KMS-11 (cell line): Measurements from ENCODE around the gene PPIA.

Experiments used
- H2AFZ ChIP-seq: fragments of 200-600 bp; sonication (generic); 2 replicates; pipeline ENCODE4 v1.6.1; 2016; ENCODE audit warnings: antibody characterized with exemption, mixed run types, low read depth
- H3K27ac ChIP-seq: fragments of 200-600 bp; sonication (generic); 2 replicates; pipeline ENCODE4 v1.6.1; 2016; ENCODE audit warnings: mild to moderate bottlenecking, mixed run types
- H3K27me3 ChIP-seq: fragments of 200-600 bp; sonication (generic); 2 replicates; pipeline ENCODE4 v1.6.1; 2017; ENCODE audit warnings: mild to moderate bottlenecking, low read depth, mixed run types, moderate library complexity; ENCODE audit not compliant: insufficient read depth
- H3K36me3 ChIP-seq: fragments of 200-600 bp; sonication (generic); 2 replicates; pipeline ENCODE4 v1.6.1; 2017; ENCODE audit warnings: mild to moderate bottlenecking, mixed run types; ENCODE audit not compliant: insufficient read depth
- H3K4me1 ChIP-seq: fragments of 200-600 bp; sonication (generic); 2 replicates; pipeline ENCODE4 v1.6.1; 2016; ENCODE audit warnings: mild to moderate bottlenecking, low read depth, mixed run types; ENCODE audit not compliant: poor library complexity, severe bottlenecking
- H3K4me2 ChIP-seq: fragments of 200-600 bp; sonication (generic); 2 replicates; pipeline ENCODE4 v1.7.0; 2016; ENCODE audit warnings: mild to moderate bottlenecking, mixed run types
- H3K4me3 ChIP-seq: fragments of 200-600 bp; sonication (generic); IDR thresholded peaks from 2 replicates; pipeline ENCODE4 v1.6.1; 2017; ENCODE audit warnings: low read depth, low read length, mixed read lengths; ENCODE audit not compliant: insufficient read depth
- H3K79me2 ChIP-seq: fragments of 200-600 bp; sonication (generic); 2 replicates; pipeline ENCODE4 v1.6.1; 2016; ENCODE audit warnings: low read depth, mixed run types; ENCODE audit not compliant: insufficient read depth
- H3K9ac ChIP-seq: fragments of 200-600 bp; sonication (generic); 2 replicates; pipeline ENCODE4 v1.6.1; 2016; ENCODE audit warnings: mild to moderate bottlenecking, mixed run types
- H4K20me1 ChIP-seq: fragments of 200-600 bp; sonication (generic); 2 replicates; pipeline ENCODE4 v1.6.1; 2016; ENCODE audit warnings: mild to moderate bottlenecking, mixed run types; ENCODE audit not compliant: insufficient read depth
- TF ChIP-seq, protein P1 (sequence below): fragments of 200-600 bp; sonication (generic); conservative IDR thresholded peaks from 2 replicates; pipeline ENCODE4 v1.6.1; 2017; ENCODE audit warnings: low read depth, mild to moderate bottlenecking, antibody characterized with exemption, low read length, moderate library complexity, mixed read lengths

PPIA gene

DNA sequence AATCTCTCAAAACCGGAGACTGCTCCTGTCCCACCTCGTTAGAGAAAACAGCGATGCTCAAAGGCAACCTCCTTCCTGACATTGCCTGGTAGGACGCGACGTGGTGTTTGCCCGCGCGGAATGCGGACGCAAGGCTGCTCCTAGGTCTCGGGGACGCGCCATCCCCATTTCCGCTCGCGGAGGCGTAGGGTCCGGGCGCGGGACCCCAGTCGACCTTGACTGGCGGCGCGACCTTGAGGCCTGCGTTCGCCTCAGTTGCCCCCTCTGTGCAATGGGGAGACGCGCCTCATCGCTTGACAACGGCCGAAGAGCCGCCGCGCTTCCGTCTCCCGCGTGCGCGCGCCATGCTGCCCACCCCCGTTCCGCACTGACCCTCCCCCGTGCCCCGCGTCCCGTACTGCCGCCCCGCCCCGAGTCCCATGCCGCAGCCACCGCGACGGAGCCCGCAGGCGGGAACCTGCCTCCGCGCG lies 412 bp upstream of the PPIA start:
- no peaks in the 10 kb centered on the region for H3K27me3 ChIP-seq

DNA sequence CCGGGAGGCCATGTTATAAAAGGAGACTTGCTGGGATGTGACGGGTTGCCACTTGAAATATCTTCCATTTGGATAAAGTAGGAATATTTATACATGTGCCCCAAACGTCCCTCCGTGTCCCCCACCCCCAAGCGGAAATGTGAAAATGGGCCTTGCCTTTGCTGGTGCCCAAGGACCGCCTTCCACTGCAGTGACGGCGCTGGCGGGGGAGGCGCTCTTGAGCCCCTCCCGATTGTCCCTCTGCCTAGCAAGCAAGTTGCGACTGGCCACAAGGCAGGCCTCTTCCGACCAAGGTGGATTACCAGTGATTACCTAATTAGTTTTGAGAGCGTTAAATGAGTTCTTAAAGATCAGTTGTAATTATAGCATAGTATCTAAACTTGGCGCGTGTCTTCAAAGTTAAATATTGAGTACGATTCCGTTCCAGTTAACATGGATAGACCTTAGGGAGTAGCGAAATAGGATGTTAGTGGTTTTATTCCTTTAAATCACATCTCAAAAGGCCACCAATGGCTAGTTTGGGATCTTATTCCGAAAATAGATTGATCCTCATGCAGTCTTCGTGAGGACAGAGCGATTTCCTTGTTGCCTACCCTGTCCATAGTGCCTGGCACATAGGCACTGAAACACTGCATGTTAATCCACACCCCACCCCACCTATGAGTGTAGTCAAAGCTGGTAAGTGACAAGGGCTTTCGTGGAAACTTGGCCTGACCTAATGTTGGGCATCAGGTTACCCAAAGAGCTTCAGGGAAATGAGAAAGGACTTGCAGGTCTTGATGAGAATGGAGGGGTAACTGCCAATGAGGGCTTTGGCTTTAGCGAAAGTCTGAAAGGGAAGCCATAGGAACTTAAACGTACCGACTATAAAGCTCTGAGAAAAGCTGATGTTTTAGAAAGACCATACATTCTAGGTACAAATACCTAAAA lies 1.1 kb downstream of the PPIA start:
- Histone ChIP-seq H3K4me2 (peak overlapping the region; percentile 74), H3K79me2 (peaks cover 50% of the 10 kb centered on the region), H3K36me3 (peaks cover 31% of the 10 kb centered on the region), H3K4me1 (peaks cover 38% of the 10 kb centered on the region), H4K20me1 (peaks cover 41% of the 10 kb centered on the region), H3K9ac (peak overlapping the region; percentile 99), H3K4me3 (no peak overlapping the region), H3K27ac (peak overlapping the region; percentile 96), H2AFZ (no peak overlapping the region), H3K27me3 (no peaks in the 10 kb centered on the region)
- TF ChIP-seq, protein P1, sequence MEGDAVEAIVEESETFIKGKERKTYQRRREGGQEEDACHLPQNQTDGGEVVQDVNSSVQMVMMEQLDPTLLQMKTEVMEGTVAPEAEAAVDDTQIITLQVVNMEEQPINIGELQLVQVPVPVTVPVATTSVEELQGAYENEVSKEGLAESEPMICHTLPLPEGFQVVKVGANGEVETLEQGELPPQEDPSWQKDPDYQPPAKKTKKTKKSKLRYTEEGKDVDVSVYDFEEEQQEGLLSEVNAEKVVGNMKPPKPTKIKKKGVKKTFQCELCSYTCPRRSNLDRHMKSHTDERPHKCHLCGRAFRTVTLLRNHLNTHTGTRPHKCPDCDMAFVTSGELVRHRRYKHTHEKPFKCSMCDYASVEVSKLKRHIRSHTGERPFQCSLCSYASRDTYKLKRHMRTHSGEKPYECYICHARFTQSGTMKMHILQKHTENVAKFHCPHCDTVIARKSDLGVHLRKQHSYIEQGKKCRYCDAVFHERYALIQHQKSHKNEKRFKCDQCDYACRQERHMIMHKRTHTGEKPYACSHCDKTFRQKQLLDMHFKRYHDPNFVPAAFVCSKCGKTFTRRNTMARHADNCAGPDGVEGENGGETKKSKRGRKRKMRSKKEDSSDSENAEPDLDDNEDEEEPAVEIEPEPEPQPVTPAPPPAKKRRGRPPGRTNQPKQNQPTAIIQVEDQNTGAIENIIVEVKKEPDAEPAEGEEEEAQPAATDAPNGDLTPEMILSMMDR: peak; percentile 86

More for the DNA sequence above, 412 bp upstream of the PPIA start:
- Histone ChIP-seq H3K79me2 (peaks cover 50% of the 10 kb centered on the region), H3K9ac (peak overlapping the region; percentile 99), H3K4me1 (peaks cover 53% of the 10 kb centered on the region), H3K36me3 (peaks cover 25% of the 10 kb centered on the region), H3K27ac (peak overlapping the region; percentile 96), H4K20me1 (peaks cover 36% of the 10 kb centered on the region), H3K4me2 (peak overlapping the region; percentile 78), H2AFZ (peak overlapping the region; percentile 69), H3K4me3 (peak overlapping the region; percentile 3)
- TF ChIP-seq, protein P1: no peak

DNA sequence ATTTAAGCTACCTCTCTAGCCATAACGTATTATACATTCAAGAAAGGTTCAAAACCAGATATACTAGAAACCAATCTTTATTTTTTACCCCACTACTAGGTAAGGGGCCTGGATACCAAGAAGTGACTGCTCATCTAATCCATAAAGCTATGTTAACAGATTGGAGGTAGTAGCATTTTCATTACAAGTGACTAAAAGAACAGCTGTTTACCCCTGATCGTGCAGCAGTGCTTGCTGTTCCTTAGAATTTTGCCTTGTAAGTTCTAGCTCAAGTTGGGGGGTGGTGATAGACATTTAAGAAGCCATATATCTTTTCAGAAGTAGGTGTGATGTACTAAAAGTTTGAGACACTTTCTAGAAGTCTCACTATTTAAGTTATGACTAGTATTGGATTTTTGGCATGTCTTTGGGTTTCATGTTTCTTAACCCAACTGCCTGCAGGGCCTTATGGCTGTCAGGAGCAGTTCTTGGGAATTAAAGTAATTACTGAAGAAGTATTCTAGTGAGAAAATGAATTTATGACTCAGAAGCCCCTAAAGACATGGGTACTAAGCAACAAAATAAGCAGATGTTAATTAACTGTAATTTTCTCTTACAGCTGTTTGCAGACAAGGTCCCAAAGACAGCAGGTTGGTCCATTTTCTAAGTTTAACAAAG lies 2.3 kb downstream of the PPIA start:
- Histone ChIP-seq H3K4me3 (no peak overlapping the region), H3K79me2 (peaks cover 50% of the 10 kb centered on the region), H2AFZ (no peak overlapping the region), H3K4me1 (peaks cover 34% of the 10 kb centered on the region), H3K36me3 (peaks cover 35% of the 10 kb centered on the region), H4K20me1 (peaks cover 47% of the 10 kb centered on the region), H3K9ac (peak overlapping the region; percentile 99; the same call in 1 of the 2 replicates), H3K27me3 (no peaks in the 10 kb centered on the region), H3K27ac (peak overlapping the region; percentile 96; the same call in 1 of the 2 replicates), H3K4me2 (peak overlapping the region; percentile 74)
- TF ChIP-seq, protein P1: no peak

DNA sequence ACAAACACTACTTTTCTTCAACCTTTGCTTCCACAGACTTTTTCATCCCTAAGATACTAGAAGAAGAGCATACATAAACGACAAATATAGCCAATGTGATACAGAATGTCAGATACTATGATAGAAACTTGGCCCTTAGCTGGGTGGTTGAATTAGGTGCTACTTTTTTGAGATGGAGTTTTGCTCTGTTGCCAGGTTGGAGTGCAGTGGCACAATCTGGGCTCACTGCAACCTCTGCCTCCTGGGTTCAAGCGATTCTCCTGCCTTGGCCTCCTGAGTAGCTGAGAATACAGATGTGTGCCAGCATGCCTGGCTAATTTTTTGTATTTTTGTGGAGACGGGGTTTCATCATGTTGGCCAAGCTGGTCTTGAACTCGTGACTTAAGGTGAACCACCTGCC lies 3.5 kb downstream of the PPIA start:
- Histone ChIP-seq H3K27ac (no peak overlapping the region; the same call in 1 of the 2 replicates), H3K36me3 (peaks cover 35% of the 10 kb centered on the region), H4K20me1 (peaks cover 47% of the 10 kb centered on the region), H3K4me3 (no peak overlapping the region), H3K9ac (no peak overlapping the region), H3K4me2 (peak overlapping the region; percentile 26; the same call in 1 of the 2 replicates), H3K4me1 (peaks cover 30% of the 10 kb centered on the region), H3K27me3 (no peaks in the 10 kb centered on the region), H3K79me2 (peaks cover 50% of the 10 kb centered on the region), H2AFZ (no peak overlapping the region)
- TF ChIP-seq, protein P1: no peak
